Astrocyte (in vitro differentiated cells and primary cell): ENCODE data around the gene INPP5E. TPM values are rescaled to one million over a fixed set of nuclear protein-coding genes. Genes with fewer than 3 reads are reported as not detected.

Experiments
- DNase-seq: peaks from one replicate; pipeline ENCODE4 v3.0.0-alpha.2; 2010; ENCODE audit warnings: low read depth
- FAIRE-seq: peaks from 2 replicates; lab custom pipeline; 2011; peaks lifted over from hg19 to GRCh38; lab: Jason Lieb, UNC
- H2AFZ ChIP-seq: 2 replicates; pipeline ENCODE4 v1.6.0; 2012; ENCODE audit warnings: low read depth, low read length, inconsistent platforms
- H3K27ac ChIP-seq: 2 replicates; pipeline ENCODE4 v1.5.1; 2011; ENCODE audit warnings: low read depth, low read length, inconsistent platforms
- H3K27me3 ChIP-seq: 2 replicates; pipeline ENCODE4 v1.6.0; 2011; ENCODE audit warnings: low read length, inconsistent platforms; ENCODE audit not compliant: insufficient read depth
- H3K36me3 ChIP-seq: 2 replicates; pipeline ENCODE4 v1.5.1; 2011; ENCODE audit warnings: low read length, inconsistent platforms; ENCODE audit not compliant: insufficient read depth
- H3K4me1 ChIP-seq: 2 replicates; pipeline ENCODE4 v1.5.1; 2011; ENCODE audit warnings: low read length, inconsistent platforms; ENCODE audit not compliant: insufficient read depth
- H3K4me2 ChIP-seq: 2 replicates; pipeline ENCODE4 v1.6.0; 2012; ENCODE audit warnings: low read length, inconsistent platforms
- H3K4me3 ChIP-seq: 2 replicates; pipeline ENCODE4 v1.5.1; 2011; ENCODE audit warnings: low read depth, mild to moderate bottlenecking, low read length, inconsistent platforms; ENCODE audit not compliant: insufficient read depth
- H3K79me2 ChIP-seq: 2 replicates; pipeline ENCODE4 v1.6.0; 2012; ENCODE audit warnings: mild to moderate bottlenecking, low read length, inconsistent platforms; ENCODE audit not compliant: insufficient read depth
- H3K9ac ChIP-seq: 2 replicates; pipeline ENCODE4 v1.6.0; 2012; ENCODE audit warnings: mild to moderate bottlenecking, low read length, inconsistent platforms
- H3K9me3 ChIP-seq: 2 replicates; pipeline ENCODE4 v1.5.1; 2012; ENCODE audit warnings: low read depth, mild to moderate bottlenecking, low read length, inconsistent platforms; ENCODE audit not compliant: insufficient read depth
- H4K20me1 ChIP-seq: 2 replicates; pipeline ENCODE4 v1.6.0; 2012; ENCODE audit warnings: low read length, inconsistent platforms; ENCODE audit not compliant: insufficient read depth
- H3K27ac Mint-ChIP-seq: one replicate; pipeline ENCODE4 v1.8.0; 2021; ENCODE audit warnings: mild to moderate bottlenecking, mixed read lengths; ENCODE audit not compliant: unreplicated experiment
- H3K27me3 Mint-ChIP-seq: one replicate; pipeline ENCODE4 v1.8.0; 2021; ENCODE audit warnings: low read depth, mixed read lengths; ENCODE audit not compliant: unreplicated experiment
- H3K36me3 Mint-ChIP-seq: one replicate; pipeline ENCODE4 v1.8.0; 2021; ENCODE audit warnings: low read depth, mixed read lengths; ENCODE audit not compliant: unreplicated experiment
- H3K4me1 Mint-ChIP-seq: one replicate; pipeline ENCODE4 v1.8.0; 2021; ENCODE audit warnings: low read depth, mixed read lengths; ENCODE audit not compliant: unreplicated experiment
- H3K4me3 Mint-ChIP-seq: one replicate; pipeline ENCODE4 v1.8.0; 2021; ENCODE audit warnings: mild to moderate bottlenecking, moderate library complexity, mixed read lengths; ENCODE audit not compliant: unreplicated experiment
- H3K9me3 Mint-ChIP-seq: one replicate; pipeline ENCODE4 v1.8.0; 2021; ENCODE audit warnings: mild to moderate bottlenecking, mixed read lengths; ENCODE audit not compliant: unreplicated experiment
- CTCF ChIP-seq: IDR thresholded peaks from 2 replicates; pipeline ENCODE4 v1.5.1; 2011; ENCODE audit warnings: low read depth, mild to moderate bottlenecking, inconsistent platforms, low read length, moderate library complexity; ENCODE audit not compliant: insufficient read depth
- EZH2 ChIP-seq: IDR thresholded peaks from 2 replicates; pipeline ENCODE4 v1.6.1; 2012; ENCODE audit warnings: mild to moderate bottlenecking, low read length, inconsistent platforms; ENCODE audit not compliant: insufficient read depth
- total RNA-seq: library from RNA; stranded (reverse); gene quantifications from 2 replicates; pipeline ENCODE4 v1.2.1, GENCODE V29; 2021

INPP5E gene
- total RNA-seq, 1 donor from 2014 or later: 13.2 TPM

- peaks cover 55% of the 10 kb centered on the region for H3K36me3 ChIP-seq
- H3K4me3 ChIP-seq: no peak overlapping the region
- Mint-ChIP-seq H3K36me3 (peaks cover 9% of the 10 kb centered on the region), H3K4me3 (no peak overlapping the region), H3K27me3 (no peaks in the 10 kb centered on the region), H3K27ac (peak overlapping the region; percentile 18), H3K9me3 (no peaks in the 10 kb centered on the region), H3K4me1 (no peaks in the 10 kb centered on the region)
- no peaks in the 10 kb centered on the region for H3K27me3 ChIP-seq
- no peak for FAIRE-seq
- no peak for DNase-seq
- peaks cover 98% of the 10 kb centered on the region for H4K20me1 ChIP-seq
- peaks cover 93% of the 10 kb centered on the region for H3K79me2 ChIP-seq
- H3K4me2 ChIP-seq: no peak overlapping the region
- no peak overlapping the region for H2AFZ ChIP-seq
- no peaks in the 10 kb centered on the region for H3K4me1 ChIP-seq
- TF ChIP-seq CTCF: no peak
- no peak for TF ChIP-seq EZH2
- no peak overlapping the region for H3K27ac ChIP-seq
- no peak overlapping the region for H3K9ac ChIP-seq
- no peaks in the 10 kb centered on the region for H3K9me3 ChIP-seq
These were observed 32.3 kb upstream of the INPP5E start for GRCh38 chr9:136471802-136472487.

- peaks cover 55% of the 10 kb centered on the region for H3K36me3 ChIP-seq
- no peaks in the 10 kb centered on the region for H3K27me3 Mint-ChIP-seq
- H3K36me3 Mint-ChIP-seq: peaks cover 12% of the 10 kb centered on the region
These were observed 31.3 kb upstream of the INPP5E start for GRCh38 chr9:136470792-136471469.

More at GRCh38 chr9:136470792-136471469, 31.3 kb upstream of the INPP5E start:
- Histone ChIP-seq H3K9me3 (no peaks in the 10 kb centered on the region), H3K4me1 (no peaks in the 10 kb centered on the region), H3K4me2 (no peak overlapping the region), H3K27ac (no peak overlapping the region), H3K9ac (no peak overlapping the region), H4K20me1 (peaks cover 92% of the 10 kb centered on the region), H2AFZ (no peak overlapping the region), H3K79me2 (peaks cover 90% of the 10 kb centered on the region), H3K4me3 (no peak overlapping the region), H3K27me3 (no peaks in the 10 kb centered on the region)
- Mint-ChIP-seq H3K4me1 (no peaks in the 10 kb centered on the region), H3K4me3 (no peak overlapping the region), H3K9me3 (no peaks in the 10 kb centered on the region), H3K27ac (no peak overlapping the region)
- DNase-seq (no peak), FAIRE-seq (no peak)
- TF ChIP-seq CTCF (no peak), EZH2 (no peak)
